Transverse colon (tissue), 3 donors: ENCODE measurements around the gene ARL15.

Source experiments
- EP300 ChIP-seq: sonication (generic); formaldehyde crosslinking; IDR thresholded peaks from one replicate; pipeline ENCODE4 v1.6.1; 2017; ENCODE audit warnings: antibody characterized with exemption, low read depth
- POLR2A ChIP-seq: fragments of 450-650 bp; IDR thresholded peaks from one replicate; pipeline ENCODE4 v1.6.1; 2016; ENCODE audit warnings: antibody characterized with exemption, mild to moderate bottlenecking, moderate library complexity
- TF ChIP-seq, protein P1 (sequence below), 5 experiments: fragments of 200-600 bp in 3 of 5; fragments of 450-650 bp in 2 of 5; sonication (generic) in 3 of 5; IDR thresholded peaks; 1 replicate in 2 of 5; 2 replicates in 3 of 5; pipeline ENCODE4 v1.5.1; 2016 to 2017; ENCODE audit warnings: antibody characterized with exemption in 5 of 5, inconsistent platforms in 3 of 5, mild to moderate bottlenecking in 2 of 5, moderate library complexity in 1 of 5

DNA sequence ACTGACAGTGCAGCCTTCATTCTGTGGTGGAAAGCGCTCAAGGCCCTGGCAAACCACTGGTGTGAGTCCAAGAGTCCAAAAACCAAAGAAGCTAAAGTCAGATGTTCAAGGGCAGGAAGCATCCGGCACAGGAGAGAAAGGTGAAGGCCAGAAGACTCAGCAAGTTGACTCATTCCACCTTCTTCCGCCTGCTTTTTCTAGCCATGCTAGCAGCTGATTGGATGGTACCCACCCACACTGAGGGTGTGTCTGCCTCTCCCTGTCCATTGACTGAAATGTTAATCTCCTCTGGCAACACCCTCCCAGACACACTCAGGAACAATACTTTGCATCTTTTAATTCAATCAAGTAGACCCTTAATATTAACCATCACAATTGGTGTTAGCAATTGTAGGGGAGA lies 453.9 kb downstream of the ARL15 start:
- TF ChIP-seq EP300 (no peak), POLR2A (no peak)
- TF ChIP-seq, protein P1, sequence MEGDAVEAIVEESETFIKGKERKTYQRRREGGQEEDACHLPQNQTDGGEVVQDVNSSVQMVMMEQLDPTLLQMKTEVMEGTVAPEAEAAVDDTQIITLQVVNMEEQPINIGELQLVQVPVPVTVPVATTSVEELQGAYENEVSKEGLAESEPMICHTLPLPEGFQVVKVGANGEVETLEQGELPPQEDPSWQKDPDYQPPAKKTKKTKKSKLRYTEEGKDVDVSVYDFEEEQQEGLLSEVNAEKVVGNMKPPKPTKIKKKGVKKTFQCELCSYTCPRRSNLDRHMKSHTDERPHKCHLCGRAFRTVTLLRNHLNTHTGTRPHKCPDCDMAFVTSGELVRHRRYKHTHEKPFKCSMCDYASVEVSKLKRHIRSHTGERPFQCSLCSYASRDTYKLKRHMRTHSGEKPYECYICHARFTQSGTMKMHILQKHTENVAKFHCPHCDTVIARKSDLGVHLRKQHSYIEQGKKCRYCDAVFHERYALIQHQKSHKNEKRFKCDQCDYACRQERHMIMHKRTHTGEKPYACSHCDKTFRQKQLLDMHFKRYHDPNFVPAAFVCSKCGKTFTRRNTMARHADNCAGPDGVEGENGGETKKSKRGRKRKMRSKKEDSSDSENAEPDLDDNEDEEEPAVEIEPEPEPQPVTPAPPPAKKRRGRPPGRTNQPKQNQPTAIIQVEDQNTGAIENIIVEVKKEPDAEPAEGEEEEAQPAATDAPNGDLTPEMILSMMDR (IDR thresholded peaks at IDR 0.05): no peak
